HG03378 (cell line): ENCODE results near the gene DDR2.
"Not testable (repeated sequence)": the region's sequence is repeated elsewhere in the genome, so short reads cannot be mapped to it uniquely, and the experiment has no call there.

Source experiments
- ATAC-seq: cut with Tn5 transposase; IDR thresholded peaks from one replicate; pipeline ENCODE4 v1.9.1; 2021; ENCODE audit warnings: mild to moderate bottlenecking, moderate library complexity; ENCODE audit not compliant: unreplicated experiment

The DDR2 gene

GRCh38 chr1:162632217-162632666, at the start of gene DDR2:
TSS of gene DDR2 (plus strand) at chr1:162632464. CDS start at chr1:162719064, 86,600 bp downstream.
- no peak for ATAC-seq

GRCh38 chr1:162582901-162583300, 49.4 kb upstream of the DDR2 start:
- not testable (repeated sequence) for ATAC-seq

- not testable (repeated sequence) for ATAC-seq
Observed at GRCh38 chr1:162585101-162585500, 47.2 kb upstream of the DDR2 start.

- ATAC-seq = no peak
Observed at GRCh38 chr1:162587347-162587746, 44.9 kb upstream of the DDR2 start.

- ATAC-seq = no peak
Observed at GRCh38 chr1:162587761-162588260, 44.5 kb upstream of the DDR2 start.

- no peak for ATAC-seq
Observed at GRCh38 chr1:162590101-162590500, 42.2 kb upstream of the DDR2 start.

- no peak for ATAC-seq
Observed at GRCh38 chr1:162590686-162591085, 41.6 kb upstream of the DDR2 start.

- no peak for ATAC-seq
Observed at GRCh38 chr1:162596514-162597170, 35.6 kb upstream of the DDR2 start.

- ATAC-seq = no peak
Observed at GRCh38 chr1:162599451-162599850, 32.8 kb upstream of the DDR2 start.

- ATAC-seq = not testable (repeated sequence)
Observed at GRCh38 chr1:162603117-162603516, 29.1 kb upstream of the DDR2 start.

- ATAC-seq = no peak
Observed at GRCh38 chr1:162605225-162605927, 26.9 kb upstream of the DDR2 start.

GRCh38 chr1:162609306-162609705, 23.0 kb upstream of the DDR2 start:
- ATAC-seq = no peak

- ATAC-seq = no peak
Observed at GRCh38 chr1:162612606-162613400, 19.5 kb upstream of the DDR2 start.

GRCh38 chr1:162616848-162617247, 15.4 kb upstream of the DDR2 start:
- no peak for ATAC-seq

GRCh38 chr1:162617513-162617912, 14.8 kb upstream of the DDR2 start:
- no peak for ATAC-seq

- no peak for ATAC-seq
Observed at GRCh38 chr1:162619076-162619475, 13.2 kb upstream of the DDR2 start.

GRCh38 chr1:162621256-162621655, 11.0 kb upstream of the DDR2 start:
- no peak for ATAC-seq

- ATAC-seq = no peak
Observed at GRCh38 chr1:162625679-162626078, 6.6 kb upstream of the DDR2 start.

- ATAC-seq = no peak
Observed at GRCh38 chr1:162626094-162626493, 6.2 kb upstream of the DDR2 start.

- no peak for ATAC-seq
Observed at GRCh38 chr1:162626761-162627160, 5.5 kb upstream of the DDR2 start.

- ATAC-seq = no peak
Observed at GRCh38 chr1:162627662-162628296, 4.5 kb upstream of the DDR2 start.
